Neural progenitor cell (in vitro differentiated cells): ENCODE measurements around the gene KCNMB2.

Source experiments
- EZH2 ChIP-seq: fragments of 200-600 bp; sonication (generic); IDR thresholded peaks from 2 replicates; pipeline ENCODE4 v1.6.1; 2017; ENCODE audit warnings: antibody characterized with exemption, mild to moderate bottlenecking, moderate library complexity
- TF ChIP-seq, protein P1 (sequence below): fragments of 200-600 bp; sonication (generic); IDR thresholded peaks from 2 replicates; pipeline ENCODE4 v1.5.1; 2017; ENCODE audit warnings: antibody characterized with exemption, mild to moderate bottlenecking

DNA sequence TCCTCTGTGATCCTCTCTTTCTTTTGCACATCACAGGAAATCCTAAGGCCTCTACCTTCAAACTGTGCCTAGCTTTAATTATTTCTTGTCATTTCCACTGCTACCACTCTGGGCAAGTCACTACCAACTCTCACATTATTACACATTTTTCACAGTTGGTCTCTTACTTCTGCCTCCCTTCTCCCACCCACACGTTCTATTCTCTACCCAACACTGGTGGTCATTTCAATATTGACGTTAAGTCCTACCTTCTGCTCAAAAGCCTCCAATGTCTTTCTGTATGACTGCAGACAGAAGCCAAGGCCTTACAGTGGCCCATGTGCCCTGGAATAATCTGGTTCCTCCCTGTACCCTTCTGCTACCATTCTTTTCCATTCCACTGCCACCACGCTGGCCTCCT lies 3.9 kb downstream of the KCNMB2 start:
- TF ChIP-seq, protein P1, sequence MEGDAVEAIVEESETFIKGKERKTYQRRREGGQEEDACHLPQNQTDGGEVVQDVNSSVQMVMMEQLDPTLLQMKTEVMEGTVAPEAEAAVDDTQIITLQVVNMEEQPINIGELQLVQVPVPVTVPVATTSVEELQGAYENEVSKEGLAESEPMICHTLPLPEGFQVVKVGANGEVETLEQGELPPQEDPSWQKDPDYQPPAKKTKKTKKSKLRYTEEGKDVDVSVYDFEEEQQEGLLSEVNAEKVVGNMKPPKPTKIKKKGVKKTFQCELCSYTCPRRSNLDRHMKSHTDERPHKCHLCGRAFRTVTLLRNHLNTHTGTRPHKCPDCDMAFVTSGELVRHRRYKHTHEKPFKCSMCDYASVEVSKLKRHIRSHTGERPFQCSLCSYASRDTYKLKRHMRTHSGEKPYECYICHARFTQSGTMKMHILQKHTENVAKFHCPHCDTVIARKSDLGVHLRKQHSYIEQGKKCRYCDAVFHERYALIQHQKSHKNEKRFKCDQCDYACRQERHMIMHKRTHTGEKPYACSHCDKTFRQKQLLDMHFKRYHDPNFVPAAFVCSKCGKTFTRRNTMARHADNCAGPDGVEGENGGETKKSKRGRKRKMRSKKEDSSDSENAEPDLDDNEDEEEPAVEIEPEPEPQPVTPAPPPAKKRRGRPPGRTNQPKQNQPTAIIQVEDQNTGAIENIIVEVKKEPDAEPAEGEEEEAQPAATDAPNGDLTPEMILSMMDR, result no peak
- no peak for TF ChIP-seq EZH2
